GM10248 (cell line): ENCODE results near the gene IL1RAP.

Source experiments
- CTCF ChIA-PET: fragments of 300-600 bp; sonication (Branson Sonifier 250); formaldehyde crosslinking; extraction: SDS; loops from one replicate; lab custom pipeline; 2021; ENCODE audit warnings: antibody characterized with exemption; lab: Yijun Ruan, JAX
- POLR2A ChIA-PET: fragments of 350-650 bp; sonication (Branson Sonifier 250); formaldehyde crosslinking; extraction: SDS; loops from one replicate; lab custom pipeline; 2020; ENCODE audit warnings: antibody characterized with exemption; lab: Yijun Ruan, JAX
- DNase-seq: peaks from one replicate; pipeline ENCODE4 v3.0.0; 2012; ENCODE audit errors: extremely low spot score
- TF ChIP-seq, protein P1 (sequence below): IDR thresholded peaks from 2 replicates; pipeline ENCODE4 v1.5.1; 2012; ENCODE audit warnings: mild to moderate bottlenecking, low read depth; ENCODE audit errors: extremely low read depth, missing control alignments, control extremely low read depth

The IL1RAP gene

DNA sequence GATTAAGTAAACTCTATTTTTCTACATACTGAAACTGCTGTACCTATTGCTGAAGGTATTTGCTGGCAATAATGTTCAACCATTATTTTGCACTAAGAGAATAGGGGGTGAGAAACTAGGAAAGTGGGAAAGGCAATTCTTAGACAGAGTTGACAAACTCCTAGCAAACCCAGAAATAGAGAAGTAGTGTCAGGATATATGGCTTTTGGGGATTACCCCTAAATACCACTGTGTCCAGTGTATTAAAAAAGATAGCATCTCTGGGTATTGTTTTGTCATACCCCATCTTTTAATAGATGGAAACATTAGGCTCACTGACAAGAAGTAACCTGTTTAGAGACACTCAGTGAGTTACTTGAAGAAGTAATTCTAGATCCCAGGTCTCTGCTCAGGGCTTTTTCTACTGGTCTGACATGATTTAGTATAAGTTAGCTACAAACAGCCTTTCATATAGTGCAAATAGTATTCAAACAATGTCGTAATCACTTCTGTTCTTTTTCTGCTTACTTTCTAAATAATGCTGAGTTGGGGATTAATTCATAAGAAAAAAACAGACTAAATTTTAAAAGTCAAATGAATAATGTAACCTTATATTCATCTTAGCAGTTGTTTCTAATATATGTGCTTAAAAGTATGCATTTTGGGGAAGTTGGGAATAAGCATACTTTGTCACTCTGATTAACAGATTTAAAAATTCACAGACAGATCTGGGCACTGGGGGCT is 107.2 kb downstream of the IL1RAP start:
- no peak for DNase-seq
- TF ChIP-seq, protein P1, sequence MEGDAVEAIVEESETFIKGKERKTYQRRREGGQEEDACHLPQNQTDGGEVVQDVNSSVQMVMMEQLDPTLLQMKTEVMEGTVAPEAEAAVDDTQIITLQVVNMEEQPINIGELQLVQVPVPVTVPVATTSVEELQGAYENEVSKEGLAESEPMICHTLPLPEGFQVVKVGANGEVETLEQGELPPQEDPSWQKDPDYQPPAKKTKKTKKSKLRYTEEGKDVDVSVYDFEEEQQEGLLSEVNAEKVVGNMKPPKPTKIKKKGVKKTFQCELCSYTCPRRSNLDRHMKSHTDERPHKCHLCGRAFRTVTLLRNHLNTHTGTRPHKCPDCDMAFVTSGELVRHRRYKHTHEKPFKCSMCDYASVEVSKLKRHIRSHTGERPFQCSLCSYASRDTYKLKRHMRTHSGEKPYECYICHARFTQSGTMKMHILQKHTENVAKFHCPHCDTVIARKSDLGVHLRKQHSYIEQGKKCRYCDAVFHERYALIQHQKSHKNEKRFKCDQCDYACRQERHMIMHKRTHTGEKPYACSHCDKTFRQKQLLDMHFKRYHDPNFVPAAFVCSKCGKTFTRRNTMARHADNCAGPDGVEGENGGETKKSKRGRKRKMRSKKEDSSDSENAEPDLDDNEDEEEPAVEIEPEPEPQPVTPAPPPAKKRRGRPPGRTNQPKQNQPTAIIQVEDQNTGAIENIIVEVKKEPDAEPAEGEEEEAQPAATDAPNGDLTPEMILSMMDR = no peak
- CTCF ChIA-PET = no interaction called here
- POLR2A ChIA-PET = no interaction called here

DNA sequence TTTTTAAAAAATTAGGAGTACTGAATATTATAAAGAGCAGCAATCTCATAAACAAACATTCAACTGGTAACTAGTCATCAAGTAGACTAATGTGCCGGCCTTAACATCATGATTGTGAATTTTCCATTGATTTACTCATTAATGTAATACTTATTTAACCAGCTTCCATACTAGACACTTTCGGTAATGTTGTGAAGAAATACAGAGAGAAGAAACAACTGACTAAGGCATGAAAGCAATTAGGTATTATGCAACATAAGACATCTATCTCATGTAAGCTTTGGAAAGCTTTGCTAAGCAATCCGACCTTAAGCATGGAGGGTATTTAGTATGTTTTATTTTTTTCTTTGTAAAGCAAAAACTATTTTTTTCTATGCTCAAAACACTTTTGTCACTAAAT is 108.0 kb downstream of the IL1RAP start:
- ChIA-PET POLR2A (no interaction called here), CTCF (no interaction called here)
- TF ChIP-seq, protein P1 = no peak
- no peak for DNase-seq

DNA sequence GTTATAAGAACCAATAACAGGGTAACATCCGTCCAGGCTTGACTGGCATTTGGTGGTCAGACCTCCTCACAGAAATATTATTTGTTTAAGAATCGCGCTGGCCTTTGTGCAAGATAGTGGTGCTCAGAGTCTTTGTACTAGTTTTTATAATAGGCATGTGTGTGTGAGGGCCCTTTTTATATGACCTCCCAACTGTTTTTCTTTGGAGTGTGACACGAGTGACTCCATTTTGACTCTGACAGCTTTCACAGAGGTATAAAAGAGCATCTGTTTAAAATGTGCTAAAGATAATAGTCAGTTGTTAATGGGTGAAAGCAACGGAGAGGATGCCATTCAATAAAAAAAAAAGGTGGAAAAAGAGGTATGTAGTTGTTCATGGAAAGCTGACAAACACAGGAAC is 110.4 kb downstream of the IL1RAP start:
- TF ChIP-seq, protein P1 = no peak
- ChIA-PET CTCF (no interaction called here), POLR2A (no interaction called here)
- DNase-seq = no peak

DNA sequence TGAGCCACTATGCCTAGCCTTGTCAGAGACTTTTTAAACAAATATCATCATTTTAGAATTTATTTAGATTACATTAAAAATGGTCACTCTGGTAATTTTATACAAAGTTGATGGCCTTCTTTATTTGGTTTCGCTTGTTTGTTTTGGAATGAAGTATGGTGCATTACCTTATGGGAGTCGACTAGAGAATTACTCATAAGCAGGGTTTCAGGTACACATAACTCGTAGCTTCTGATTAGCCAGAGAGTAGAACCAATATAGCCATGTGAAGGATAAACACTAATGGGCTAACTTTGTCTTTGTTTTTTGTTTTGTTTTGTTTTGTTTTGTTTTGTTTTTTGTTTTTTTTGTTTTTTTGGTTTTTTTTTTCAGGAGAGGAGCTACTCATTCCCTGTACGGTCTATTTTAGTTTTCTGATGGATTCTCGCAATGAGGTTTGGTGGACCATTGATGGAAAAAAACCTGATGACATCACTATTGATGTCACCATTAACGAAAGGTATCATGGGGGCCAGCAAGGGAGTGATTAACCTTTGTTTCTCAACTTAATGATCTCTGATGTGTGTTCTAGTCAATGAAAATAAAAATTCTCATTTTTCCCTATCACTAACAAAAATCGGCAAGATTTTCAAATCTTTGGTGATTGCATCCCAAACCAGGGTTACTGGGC is 113.2 kb downstream of the IL1RAP start:
- CTCF ChIA-PET = interaction anchor here (1.4 to 2.0 kb wide), 2 partner anchors 9 to 13 kb away, joined by 4 to 6 read pairs; no protein-coding TSS in a partner anchor
- POLR2A ChIA-PET = no interaction called here
- no peak for DNase-seq
- TF ChIP-seq, protein P1 = no peak

DNA sequence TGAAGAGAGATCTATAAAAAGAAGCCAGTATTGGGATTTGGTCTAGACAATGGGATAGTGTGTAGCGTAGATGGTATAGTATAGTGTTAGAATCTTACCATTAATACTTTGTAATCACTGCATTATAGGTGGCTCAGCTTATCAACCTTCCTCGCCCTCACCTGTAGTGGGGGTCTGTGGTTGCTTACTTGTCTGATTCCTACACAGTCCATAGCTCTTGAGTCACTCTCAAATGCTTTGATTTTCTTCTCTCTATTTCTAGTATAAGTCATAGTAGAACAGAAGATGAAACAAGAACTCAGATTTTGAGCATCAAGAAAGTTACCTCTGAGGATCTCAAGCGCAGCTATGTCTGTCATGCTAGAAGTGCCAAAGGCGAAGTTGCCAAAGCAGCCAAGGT is 115.2 kb downstream of the IL1RAP start:
- DNase-seq = no peak
- TF ChIP-seq, protein P1 = no peak
- ChIA-PET CTCF (interaction anchor here (1.4 kb wide), 1 partner anchor 14 kb away, joined by 3 read pairs; no protein-coding TSS in a partner anchor), POLR2A (no interaction called here)

DNA sequence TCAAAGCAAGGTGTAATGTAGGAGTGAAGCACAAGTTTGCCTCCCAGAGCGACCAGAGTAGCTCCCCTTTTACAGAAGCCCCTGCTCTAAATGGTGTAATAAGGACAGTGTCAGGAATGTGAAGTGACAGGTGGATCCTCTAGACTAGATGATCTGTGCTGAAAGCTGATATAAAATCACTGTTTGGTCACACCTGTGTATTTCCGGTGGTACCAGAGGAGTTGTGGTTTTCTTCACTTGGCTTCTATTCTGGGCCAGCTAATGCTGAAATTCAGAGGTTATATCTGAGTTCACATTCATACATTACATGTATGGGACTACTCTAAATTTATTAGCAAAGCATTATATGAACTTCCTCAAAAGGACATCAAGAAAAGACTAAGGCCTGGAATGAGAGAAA is 117.4 kb downstream of the IL1RAP start:
- POLR2A ChIA-PET = no interaction called here
- TF ChIP-seq, protein P1 = no peak
- CTCF ChIA-PET = interaction anchor here (1.2 to 1.5 kb wide), 2 partner anchors 8 to 34 kb away, joined by 3 read pairs; no protein-coding TSS in a partner anchor
- no peak for DNase-seq
